Neural cell (in vitro differentiated cells): ENCODE results near the gene TK2. TPM values are rescaled to one million over a fixed set of nuclear protein-coding genes. Genes with fewer than 3 reads are reported as not detected.

Source experiments
- H2AFZ ChIP-seq: fragments of 200-600, 300-800 bp; sonication (generic), shearing (Covaris generic); 2 replicates; pipeline ENCODE4 v1.6.0; 2014; ENCODE audit warnings: low read depth, mild to moderate bottlenecking, antibody characterized with exemption, low read length, moderate library complexity
- H3F3A ChIP-seq: fragments of 200-600 bp; shearing (Covaris generic); 2 replicates; pipeline ENCODE4 v1.6.1; 2016; ENCODE audit warnings: mild to moderate bottlenecking, moderate library complexity, mixed read lengths, antibody characterized with exemption, low read length; ENCODE audit not compliant: insufficient read depth, poor library complexity, severe bottlenecking
- H3K27ac ChIP-seq: fragments of 200-600, 300-800 bp; sonication (generic), shearing (Covaris generic); 2 replicates; pipeline ENCODE4 v1.5.1; 2014; ENCODE audit warnings: mild to moderate bottlenecking, low read length, moderate library complexity
- H3K27me3 ChIP-seq: fragments of 300-800, 200-600 bp; sonication (generic), shearing (Covaris generic); 2 replicates; pipeline ENCODE4 v1.6.0; 2014; ENCODE audit warnings: mild to moderate bottlenecking, low read depth, low read length, moderate library complexity; ENCODE audit not compliant: insufficient read depth
- H3K36me3 ChIP-seq: fragments of 300-800, 200-600 bp; sonication (generic), shearing (Covaris generic); 2 replicates; pipeline ENCODE4 v1.5.1; 2014; ENCODE audit warnings: mild to moderate bottlenecking, antibody characterized with exemption, low read length, moderate library complexity; ENCODE audit not compliant: insufficient read depth
- H3K4me2 ChIP-seq: fragments of 300-800, 200-600 bp; sonication (generic), shearing (Covaris generic); 2 replicates; pipeline ENCODE4 v1.6.0; 2014; ENCODE audit warnings: mild to moderate bottlenecking, low read length
- H3K4me3 ChIP-seq: fragments of 300-800, 200-600 bp; sonication (generic), shearing (Covaris generic); 2 replicates; pipeline ENCODE4 v1.5.1; 2014; ENCODE audit warnings: mild to moderate bottlenecking, low read length, moderate library complexity
- H3K79me2 ChIP-seq: fragments of 200-600 bp; shearing (Covaris generic); replicated peaks from 2 replicates; pipeline ENCODE4 v1.6.0; 2014; ENCODE audit warnings: mild to moderate bottlenecking, low read length, moderate library complexity; ENCODE audit not compliant: insufficient read depth
- H3K9ac ChIP-seq: fragments of 300-800, 200-600 bp; sonication (generic), shearing (Covaris generic); 2 replicates; pipeline ENCODE4 v1.6.1; 2016; ENCODE audit warnings: mild to moderate bottlenecking, low read length, mixed read lengths
- H3K9me2 ChIP-seq: fragments of 200-600 bp; shearing (Covaris generic); 2 replicates; pipeline ENCODE4 v1.6.1; 2016; ENCODE audit warnings: mild to moderate bottlenecking, low read length, mixed read lengths; ENCODE audit not compliant: insufficient read depth
- H3K9me3 ChIP-seq: fragments of 200-600, 300-800 bp; sonication (generic), shearing (Covaris generic); 2 replicates; pipeline ENCODE4 v1.6.1; 2016; ENCODE audit warnings: mild to moderate bottlenecking, mixed run types, low read length, moderate library complexity, mixed read lengths
- H4K20me1 ChIP-seq: fragments of 200-600 bp; shearing (Covaris generic); 2 replicates; pipeline ENCODE4 v1.6.1; 2016; ENCODE audit warnings: mild to moderate bottlenecking, mixed run types; ENCODE audit not compliant: insufficient read depth
- CTCF ChIP-seq: fragments of 450-650 bp; IDR thresholded peaks from 2 replicates; pipeline ENCODE4 v1.5.1; 2014; ENCODE audit warnings: antibody characterized with exemption, mild to moderate bottlenecking, moderate library complexity; ENCODE audit not compliant: poor library complexity, severe bottlenecking
- EP300 ChIP-seq: fragments of 450-650 bp; conservative IDR thresholded peaks from 2 replicates; pipeline ENCODE4 v1.6.1; 2014; ENCODE audit warnings: antibody characterized with exemption, mild to moderate bottlenecking, moderate library complexity; ENCODE audit not compliant: poor library complexity, severe bottlenecking
- EZH2 ChIP-seq: fragments of 200-600, 300-800 bp; shearing (Covaris generic), sonication (generic); IDR thresholded peaks from 2 replicates; pipeline ENCODE4 v1.6.1; 2014; ENCODE audit warnings: antibody characterized with exemption, low read length, borderline replicate concordance, mild to moderate bottlenecking; ENCODE audit not compliant: insufficient read depth, poor library complexity, severe bottlenecking
- MXI1 ChIP-seq: fragments of 450-650 bp; conservative IDR thresholded peaks from 2 replicates; pipeline ENCODE4 v1.6.1; 2014; ENCODE audit warnings: antibody characterized with exemption, mild to moderate bottlenecking; ENCODE audit not compliant: poor library complexity, severe bottlenecking
- POLR2AphosphoS5 ChIP-seq: IDR thresholded peaks from 2 replicates; pipeline ENCODE4 v1.6.1; 2012
- RAD21 ChIP-seq: fragments of 450-650 bp; conservative IDR thresholded peaks from 2 replicates; pipeline ENCODE4 v1.6.1; 2014; ENCODE audit warnings: antibody characterized with exemption, mild to moderate bottlenecking, moderate library complexity
- REST ChIP-seq: IDR thresholded peaks from 2 replicates; pipeline ENCODE4 v1.6.1; 2012; ENCODE audit warnings: borderline replicate concordance
- SMC3 ChIP-seq: fragments of 450-650 bp; conservative IDR thresholded peaks from 2 replicates; pipeline ENCODE4 v1.6.1; 2014; ENCODE audit warnings: antibody characterized with exemption, mild to moderate bottlenecking, moderate library complexity; ENCODE audit not compliant: poor library complexity
- TAF1 ChIP-seq: IDR thresholded peaks from 2 replicates; pipeline ENCODE4 v1.6.1; 2012; ENCODE audit warnings: low read depth
- polyA plus RNA-seq: library from polyadenylated mRNA; depleted of rRNA; stranded (reverse); fragments of >200 nt; gene quantifications from 2 replicates; pipeline ENCODE4 v1.2.3, GENCODE V29; 2014

Gene TK2
- polyA plus RNA-seq, 1 donor from 2014 or later: 15.9 TPM

- H3K9ac ChIP-seq: no peak overlapping the region
- H3K4me3 ChIP-seq: no peak overlapping the region
- no peaks in the 10 kb centered on the region for H4K20me1 ChIP-seq
- no peaks in the 10 kb centered on the region for H3K9me2 ChIP-seq
- H3K36me3 ChIP-seq: no peaks in the 10 kb centered on the region
- H3K4me2 ChIP-seq: no peak overlapping the region
- no peak for TF ChIP-seq CTCF
- TF ChIP-seq REST: no peak
- no peak for TF ChIP-seq EZH2
- no peak for TF ChIP-seq POLR2AphosphoS5
- no peak for TF ChIP-seq SMC3
- H3K27ac ChIP-seq: no peak overlapping the region
- no peaks in the 10 kb centered on the region for H3K27me3 ChIP-seq
- no peaks in the 10 kb centered on the region for H3F3A ChIP-seq
- H3K9me3 ChIP-seq: no peaks in the 10 kb centered on the region
- H2AFZ ChIP-seq: no peak overlapping the region
- no peaks in the 10 kb centered on the region for H3K79me2 ChIP-seq
These were observed 80.5 kb downstream of the TK2 start for GRCh38 chr16:66469291-66469946.

GRCh38 chr16:66468321-66468965 lies 81.5 kb downstream of the TK2 start:
- Histone ChIP-seq H3K36me3 (no peaks in the 10 kb centered on the region), H3K9ac (no peak overlapping the region), H4K20me1 (no peaks in the 10 kb centered on the region), H3K4me2 (no peak overlapping the region), H2AFZ (no peak overlapping the region), H3K4me3 (no peak overlapping the region), H3K9me2 (no peaks in the 10 kb centered on the region), H3K27me3 (no peaks in the 10 kb centered on the region), H3K79me2 (no peaks in the 10 kb centered on the region), H3K9me3 (no peaks in the 10 kb centered on the region), H3K27ac (no peak overlapping the region), H3F3A (no peaks in the 10 kb centered on the region)
- TF ChIP-seq CTCF (no peak), RAD21 (no peak), EZH2 (no peak), REST (no peak), SMC3 (no peak), TAF1 (no peak), POLR2AphosphoS5 (no peak), EP300 (no peak), MXI1 (no peak)
